ENCODE results near the gene MYOT. TPM values are rescaled to one million over a fixed set of nuclear protein-coding genes. Genes with fewer than 3 reads are reported as not detected.
A peak's percentile ranks its signal among the peaks of the same experiment; 100 is the strongest.

The MYOT gene
- total RNA-seq, 1 experiment from 2014 or later: not detected

- H2BK12ac ChIP-seq (ENCODE audit: insufficient read length, low read depth, low read length): no peak overlapping the region
- no peak overlapping the region for H2BK20ac ChIP-seq (ENCODE audit: low read depth, low read length, poor library complexity, severe bottlenecking)
- peak; percentile 63 for DNase-seq
- H2BK120ac ChIP-seq (ENCODE audit: low read depth, low read length, poor library complexity, severe bottlenecking): no peak overlapping the region
- no peak overlapping the region for H3K4me2 ChIP-seq (ENCODE audit: insufficient read depth, insufficient read length, low read length)
- H3K79me2 ChIP-seq (ENCODE audit: insufficient read depth, low read length): no peaks in the 10 kb centered on the region
- H3K23ac ChIP-seq (ENCODE audit: insufficient read length, low read depth, low read length): no peak overlapping the region
- H3K9me3 Mint-ChIP-seq: peaks cover 0 to 8% of the 10 kb centered on the region in 2 experiments; a peak in 1 of 5 replicates
- no peak overlapping the region for H2AFZ ChIP-seq (ENCODE audit: low read length)
- no peaks in the 10 kb centered on the region for H3K9me3 ChIP-seq (ENCODE audit: control insufficient read depth, low read depth, low read length)
- no peak overlapping the region for H3K27ac Mint-ChIP-seq
- H4K20me1 ChIP-seq (ENCODE audit: control insufficient read depth, insufficient read depth, insufficient read length): no peaks in the 10 kb centered on the region
- TF ChIP-seq CTCF (conservative IDR thresholded peaks at IDR 0.05): peak; percentile 71
- no peak overlapping the region for H3T11ph ChIP-seq (ENCODE audit: low read length)
- H3K36me3 Mint-ChIP-seq (ENCODE audit: insufficient read depth in 1 of 3, low read depth in 3 of 3): peaks cover 0 to 3% (median 0%) of the 10 kb centered on the region in 3 experiments; a peak in 1 of 7 replicates
- no peak overlapping the region for H3K4me3 Mint-ChIP-seq
- peaks cover 20 to 32% of the 10 kb centered on the region in 2 experiments for H3K4me1 Mint-ChIP-seq
- no peaks in the 10 kb centered on the region for H3K27me3 ChIP-seq (ENCODE audit: insufficient read depth, low read length)
- no peak overlapping the region for H3K14ac ChIP-seq (ENCODE audit: insufficient read depth, low read length)
- no peak overlapping the region for H3K9ac ChIP-seq (ENCODE audit: extremely low read depth, insufficient read length, low read length)
- H3K27me3 Mint-ChIP-seq (ENCODE audit: low read depth): peaks cover 2% of the 10 kb centered on the region; the same call in 1 of the 2 replicates
- H3K4me1 ChIP-seq (ENCODE audit: insufficient read depth, low read length): no peaks in the 10 kb centered on the region; the same call in 1 of the 2 replicates
- no peak overlapping the region for H4K91ac ChIP-seq (ENCODE audit: insufficient read length, low read depth, low read length)
- H2AK5ac ChIP-seq (ENCODE audit: insufficient read length, low read length): no peak overlapping the region
- H3K27ac ChIP-seq (ENCODE audit: insufficient read length, low read depth, low read length): no peak overlapping the region
- no peak overlapping the region for H4K5ac ChIP-seq (ENCODE audit: insufficient read length, low read depth, low read length)
- no peak overlapping the region for H3K18ac ChIP-seq (ENCODE audit: insufficient read length, low read depth, low read length)
- WGBS (ENCODE audit: extremely low coverage, insufficient read length, low lambda C conversion rate): no CpG with 5 or more reads among the region's 6 CpGs
- H3K4ac ChIP-seq (ENCODE audit: low read depth, low read length): no peak overlapping the region
- no peak overlapping the region for H2BK15ac ChIP-seq (ENCODE audit: low read depth, low read length)
- no peaks in the 10 kb centered on the region for H3K79me1 ChIP-seq (ENCODE audit: insufficient read depth, low read depth, low read length, poor library complexity, severe bottlenecking)
- no peaks in the 10 kb centered on the region for H3K23me2 ChIP-seq (ENCODE audit: insufficient read length, low read depth, low read length, poor library complexity, severe bottlenecking)
- H4K8ac ChIP-seq (replicated peaks; ENCODE audit: insufficient read length, low read depth, low read length): no peak overlapping the region
- H2BK5ac ChIP-seq (ENCODE audit: insufficient read length, low read length): no peak overlapping the region
- H3K56ac ChIP-seq (ENCODE audit: insufficient read length, low read depth, low read length): no peak overlapping the region
These were observed 45.4 kb upstream of the MYOT start for GRCh38 chr5:137822158-137822764.

Data from H9 (cell line).